Fibroblast of skin of back (primary cell): ENCODE measurements around the gene SFXN5.

Experiments used
- DNase-seq: peaks from one replicate; pipeline ENCODE4 v3.0.0-alpha.2; 2013

SFXN5 gene

GRCh38 chr2:73018188-73018825 is 53.2 kb downstream of the SFXN5 start:
- DNase-seq = peak; percentile 57

- peak; percentile 86 for DNase-seq
These were observed 57.6 kb downstream of the SFXN5 start for GRCh38 chr2:73013936-73014335.

GRCh38 chr2:73009177-73009839 is 62.2 kb downstream of the SFXN5 start:
- DNase-seq = no peak

- DNase-seq = no peak
These were observed 62.8 kb downstream of the SFXN5 start for GRCh38 chr2:73008766-73009135.

GRCh38 chr2:73007991-73008765 is 63.3 kb downstream of the SFXN5 start:
- no peak for DNase-seq

- no peak for DNase-seq
These were observed 64.4 kb downstream of the SFXN5 start for GRCh38 chr2:73006969-73007710.

- DNase-seq = no peak
These were observed 66.5 kb downstream of the SFXN5 start for GRCh38 chr2:73004889-73005596.

GRCh38 chr2:73004466-73004865 is 67.0 kb downstream of the SFXN5 start:
- DNase-seq = no peak

GRCh38 chr2:73003027-73003426 is 68.5 kb downstream of the SFXN5 start:
- DNase-seq = no peak

GRCh38 chr2:73000808-73001570 is 70.5 kb downstream of the SFXN5 start:
- no peak for DNase-seq

GRCh38 chr2:72999729-73000725 is 71.5 kb downstream of the SFXN5 start:
- no peak for DNase-seq

GRCh38 chr2:72998724-72999123 is 72.8 kb downstream of the SFXN5 start:
- no peak for DNase-seq

GRCh38 chr2:72998234-72998651 is 73.3 kb downstream of the SFXN5 start:
- DNase-seq = no peak

- DNase-seq = no peak
These were observed 75.4 kb downstream of the SFXN5 start for GRCh38 chr2:72996117-72996502.

GRCh38 chr2:72995430-72996116 is 75.9 kb downstream of the SFXN5 start:
- DNase-seq = no peak

GRCh38 chr2:72994991-72995380 is 76.5 kb downstream of the SFXN5 start:
- no peak for DNase-seq

GRCh38 chr2:72994282-72994990 is 77.1 kb downstream of the SFXN5 start:
- no peak for DNase-seq

GRCh38 chr2:72993933-72994280 is 77.6 kb downstream of the SFXN5 start:
- DNase-seq = no peak
